ENCODE measurements around the gene PTPRH. TPM values are rescaled to one million over a fixed set of nuclear protein-coding genes. Genes with fewer than 3 reads are reported as not detected.

The PTPRH gene
- total RNA-seq, 1 experiment from 2014 or later = 38.1 TPM

- in situ Hi-C loops (cut with HindIII; ENCODE audit: low pct_unique_long_range_greater_than_20kb, low sequenced_read_pairs) = no loop called here
- DNase-seq (ENCODE audit: low read depth, low spot score) = no peak
Observed at GRCh38 chr19:55248166-55248675, 38.9 kb upstream of the PTPRH start.

- in situ Hi-C loops (cut with HindIII; ENCODE audit: low pct_unique_long_range_greater_than_20kb, low sequenced_read_pairs) = no loop called here
- DNase-seq (ENCODE audit: low read depth, low spot score) = no peak
Observed at GRCh38 chr19:55247621-55248099, 38.4 kb upstream of the PTPRH start.

- no peak for DNase-seq (ENCODE audit: low read depth, low spot score)
- in situ Hi-C loops (cut with HindIII; ENCODE audit: low pct_unique_long_range_greater_than_20kb, low sequenced_read_pairs) = no loop called here
Observed at GRCh38 chr19:55246462-55247451, 37.5 kb upstream of the PTPRH start.

- in situ Hi-C loops (cut with HindIII; ENCODE audit: low pct_unique_long_range_greater_than_20kb, low sequenced_read_pairs) = no loop called here
- DNase-seq (ENCODE audit: low read depth, low spot score) = no peak
Observed at GRCh38 chr19:55245236-55245904, 36.1 kb upstream of the PTPRH start.

GRCh38 chr19:55244004-55244680 lies 34.8 kb upstream of the PTPRH start:
- DNase-seq (ENCODE audit: low read depth, low spot score) = no peak
- in situ Hi-C loops (cut with HindIII; ENCODE audit: low pct_unique_long_range_greater_than_20kb, low sequenced_read_pairs) = no loop called here

GRCh38 chr19:55242517-55242916 lies 33.2 kb upstream of the PTPRH start:
- in situ Hi-C loops (cut with HindIII; ENCODE audit: low pct_unique_long_range_greater_than_20kb, low sequenced_read_pairs) = no loop called here

GRCh38 chr19:55241935-55242464 lies 32.7 kb upstream of the PTPRH start:
- in situ Hi-C loops (cut with HindIII; ENCODE audit: low pct_unique_long_range_greater_than_20kb, low sequenced_read_pairs) = no loop called here
- DNase-seq (ENCODE audit: low read depth, low spot score) = no peak

More at GRCh38 chr19:55242517-55242916, 33.2 kb upstream of the PTPRH start:
- DNase-seq (ENCODE audit: low read depth, low spot score) = no peak

GRCh38 chr19:55241143-55241934 lies 32.0 kb upstream of the PTPRH start:
- in situ Hi-C loops (cut with HindIII; ENCODE audit: low pct_unique_long_range_greater_than_20kb, low sequenced_read_pairs) = no loop called here
- peak; percentile 46 for DNase-seq (ENCODE audit: low read depth, low spot score)

- DNase-seq (ENCODE audit: low read depth, low spot score) = no peak
- in situ Hi-C loops (cut with HindIII; ENCODE audit: low pct_unique_long_range_greater_than_20kb, low sequenced_read_pairs) = no loop called here
Observed at GRCh38 chr19:55240713-55241020, 31.4 kb upstream of the PTPRH start.

- DNase-seq (ENCODE audit: low read depth, low spot score) = no peak
- in situ Hi-C loops (cut with HindIII; ENCODE audit: low pct_unique_long_range_greater_than_20kb, low sequenced_read_pairs) = no loop called here
Observed at GRCh38 chr19:55239004-55239403, 29.7 kb upstream of the PTPRH start.

- no peak for DNase-seq (ENCODE audit: low read depth, low spot score)
- in situ Hi-C loops (cut with HindIII; ENCODE audit: low pct_unique_long_range_greater_than_20kb, low sequenced_read_pairs) = no loop called here
Observed at GRCh38 chr19:55238030-55238429, 28.7 kb upstream of the PTPRH start.

GRCh38 chr19:55232986-55233385 lies 23.7 kb upstream of the PTPRH start:
- in situ Hi-C loops (cut with HindIII; ENCODE audit: low pct_unique_long_range_greater_than_20kb, low sequenced_read_pairs) = no loop called here
- no peak for DNase-seq (ENCODE audit: low read depth, low spot score)

- no peak for DNase-seq (ENCODE audit: low read depth, low spot score)
- in situ Hi-C loops (cut with HindIII; ENCODE audit: low pct_unique_long_range_greater_than_20kb, low sequenced_read_pairs) = no loop called here
Observed at GRCh38 chr19:55232286-55232602, 22.9 kb upstream of the PTPRH start.

- in situ Hi-C loops (cut with HindIII; ENCODE audit: low pct_unique_long_range_greater_than_20kb, low sequenced_read_pairs) = no loop called here
- DNase-seq (ENCODE audit: low read depth, low spot score) = no peak
Observed at GRCh38 chr19:55231391-55232285, 22.3 kb upstream of the PTPRH start.

- DNase-seq (ENCODE audit: low read depth, low spot score) = no peak
- in situ Hi-C loops (cut with HindIII; ENCODE audit: low pct_unique_long_range_greater_than_20kb, low sequenced_read_pairs) = no loop called here
Observed at GRCh38 chr19:55230780-55231179, 21.5 kb upstream of the PTPRH start.

GRCh38 chr19:55230329-55230728 lies 21.0 kb upstream of the PTPRH start:
- no peak for DNase-seq (ENCODE audit: low read depth, low spot score)
- in situ Hi-C loops (cut with HindIII; ENCODE audit: low pct_unique_long_range_greater_than_20kb, low sequenced_read_pairs) = no loop called here

All from SK-MEL-5 (cell line).